HG03432 (cell line): ENCODE measurements around the gene PTTG1IP.

Source experiments
- ATAC-seq: cut with Tn5 transposase; IDR thresholded peaks from one replicate; pipeline ENCODE4 v1.9.1; 2021; ENCODE audit warnings: mild to moderate bottlenecking, moderate library complexity; ENCODE audit not compliant: unreplicated experiment

Gene PTTG1IP

DNA sequence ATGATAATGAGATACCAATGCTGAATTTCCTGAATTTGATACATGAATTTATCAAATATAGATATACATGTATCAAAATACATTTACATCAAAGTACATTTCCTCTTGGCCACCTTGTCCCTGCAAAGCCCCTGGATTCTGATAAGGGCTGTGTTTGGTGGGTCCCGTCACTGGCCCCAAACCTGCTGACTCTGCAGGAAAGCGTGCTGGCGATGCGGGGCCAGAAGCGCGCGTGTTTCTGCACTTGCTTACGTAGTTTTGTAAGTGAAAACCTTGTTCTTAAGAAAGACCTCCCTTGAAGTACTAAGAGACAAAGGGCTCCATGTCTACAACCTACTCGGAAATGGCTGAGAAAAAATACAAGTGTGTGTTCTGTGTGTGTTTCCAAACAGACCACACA is 36.2 kb upstream of the PTTG1IP start:
- ATAC-seq = no peak

GRCh38 chr21:44908908-44909307 is 35.4 kb upstream of the PTTG1IP start:
- ATAC-seq = no peak

- no peak for ATAC-seq
Measured at GRCh38 chr21:44907966-44908895, 34.7 kb upstream of the PTTG1IP start.

- no peak for ATAC-seq
Measured at GRCh38 chr21:44907225-44907965, 33.9 kb upstream of the PTTG1IP start.

DNA sequence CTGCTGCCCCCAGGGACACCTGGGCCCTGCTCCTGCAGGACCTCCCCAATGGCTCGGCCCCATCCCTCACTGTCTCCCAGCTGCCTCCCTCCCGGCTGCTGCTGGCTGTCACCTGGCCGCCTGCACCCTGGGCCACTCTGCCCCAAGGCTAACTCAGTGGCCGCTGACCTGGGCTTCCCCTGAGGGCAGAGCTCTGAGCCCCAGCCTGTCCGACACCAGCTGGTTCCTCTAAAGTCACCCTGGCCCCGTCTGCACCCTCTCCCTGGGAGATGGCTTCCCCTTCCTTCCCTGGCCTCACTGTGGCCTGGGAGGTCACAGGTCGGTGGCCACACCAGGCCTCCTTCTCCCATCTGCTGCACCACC is 32.2 kb upstream of the PTTG1IP start:
- ATAC-seq = no peak

GRCh38 chr21:44905016-44905727 is 31.7 kb upstream of the PTTG1IP start:
- no peak for ATAC-seq

GRCh38 chr21:44904141-44904923 is 30.8 kb upstream of the PTTG1IP start:
- ATAC-seq = no peak

GRCh38 chr21:44903689-44904088 is 30.2 kb upstream of the PTTG1IP start:
- ATAC-seq = no peak

- ATAC-seq = no peak
Measured at GRCh38 chr21:44903050-44903685, 29.7 kb upstream of the PTTG1IP start.

- ATAC-seq = no peak
Measured at GRCh38 chr21:44902268-44903049, 29.0 kb upstream of the PTTG1IP start.

GRCh38 chr21:44901391-44902074 is 28.0 kb upstream of the PTTG1IP start:
- ATAC-seq = no peak

DNA sequence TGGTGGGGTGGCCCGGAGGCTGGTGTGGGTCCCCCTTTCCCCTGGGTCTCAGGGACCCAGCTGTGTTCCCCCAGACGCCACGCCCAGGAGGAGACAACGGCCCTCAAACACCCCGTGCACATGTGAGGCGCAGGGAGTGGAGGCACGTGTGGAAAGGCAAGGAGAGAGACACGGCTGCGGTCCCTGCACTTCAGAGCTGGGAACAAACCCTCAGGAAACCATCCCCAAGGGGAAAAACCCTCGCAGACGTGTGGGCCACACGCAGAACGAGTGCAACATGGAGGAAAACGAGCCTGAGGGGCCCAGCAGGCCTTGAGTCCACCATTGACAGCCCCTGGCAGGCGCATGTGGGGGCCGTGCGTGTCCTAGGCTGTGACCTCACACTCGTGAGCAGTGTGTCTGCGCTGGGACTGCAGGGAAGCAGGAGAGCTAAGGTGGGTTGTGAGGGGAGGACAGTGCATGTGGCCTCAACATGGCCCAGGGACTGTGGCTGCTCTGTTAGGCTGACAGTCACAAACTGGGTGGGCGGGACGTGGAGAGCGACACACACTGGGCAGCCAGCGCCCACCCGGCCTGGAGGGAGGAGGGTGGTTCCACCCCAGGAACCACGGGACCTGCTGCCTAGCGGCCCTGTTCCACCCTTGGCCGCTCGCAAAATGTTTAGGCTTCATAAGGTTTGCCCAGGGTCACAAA is 27.2 kb upstream of the PTTG1IP start:
- no peak for ATAC-seq

DNA sequence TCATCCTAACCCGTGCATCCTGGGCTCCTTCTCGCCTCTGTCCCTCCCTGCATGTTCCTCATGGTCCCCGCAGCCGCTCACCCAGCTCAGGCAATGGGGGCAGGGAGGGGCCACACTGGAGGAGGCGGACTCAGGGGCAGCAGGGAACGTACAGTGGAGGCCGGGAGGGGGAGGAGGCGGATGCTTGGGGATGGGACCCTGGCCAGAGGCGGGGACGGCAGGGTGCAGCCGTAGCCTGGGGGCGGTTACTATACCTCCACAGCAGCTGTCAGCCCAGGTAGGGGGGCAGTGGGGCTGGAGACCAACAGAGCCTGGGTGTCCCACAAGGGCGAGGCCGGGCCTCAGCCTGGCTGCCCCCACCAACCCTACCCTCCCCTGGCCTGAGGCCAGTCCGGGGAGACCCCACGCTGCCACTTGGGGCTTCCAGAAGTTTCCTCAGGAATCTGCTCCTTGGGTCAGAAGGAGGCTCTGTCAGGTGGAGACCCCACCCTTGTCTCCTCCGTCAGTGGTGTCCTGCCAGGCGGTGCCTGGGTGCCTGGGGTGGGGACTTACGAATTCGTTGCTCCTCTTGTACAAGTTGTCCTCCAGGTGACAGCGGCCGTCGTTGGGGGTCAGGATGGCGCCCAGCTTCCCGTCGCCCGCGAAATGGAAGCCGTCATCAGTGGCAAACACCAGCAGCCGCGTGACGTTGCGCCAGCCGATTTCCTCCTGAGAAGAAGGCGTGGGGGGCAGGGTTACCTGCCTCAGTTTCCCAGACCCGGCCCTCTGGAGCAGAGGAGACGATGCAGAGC is 26.5 kb upstream of the PTTG1IP start:
- ATAC-seq = no peak

DNA sequence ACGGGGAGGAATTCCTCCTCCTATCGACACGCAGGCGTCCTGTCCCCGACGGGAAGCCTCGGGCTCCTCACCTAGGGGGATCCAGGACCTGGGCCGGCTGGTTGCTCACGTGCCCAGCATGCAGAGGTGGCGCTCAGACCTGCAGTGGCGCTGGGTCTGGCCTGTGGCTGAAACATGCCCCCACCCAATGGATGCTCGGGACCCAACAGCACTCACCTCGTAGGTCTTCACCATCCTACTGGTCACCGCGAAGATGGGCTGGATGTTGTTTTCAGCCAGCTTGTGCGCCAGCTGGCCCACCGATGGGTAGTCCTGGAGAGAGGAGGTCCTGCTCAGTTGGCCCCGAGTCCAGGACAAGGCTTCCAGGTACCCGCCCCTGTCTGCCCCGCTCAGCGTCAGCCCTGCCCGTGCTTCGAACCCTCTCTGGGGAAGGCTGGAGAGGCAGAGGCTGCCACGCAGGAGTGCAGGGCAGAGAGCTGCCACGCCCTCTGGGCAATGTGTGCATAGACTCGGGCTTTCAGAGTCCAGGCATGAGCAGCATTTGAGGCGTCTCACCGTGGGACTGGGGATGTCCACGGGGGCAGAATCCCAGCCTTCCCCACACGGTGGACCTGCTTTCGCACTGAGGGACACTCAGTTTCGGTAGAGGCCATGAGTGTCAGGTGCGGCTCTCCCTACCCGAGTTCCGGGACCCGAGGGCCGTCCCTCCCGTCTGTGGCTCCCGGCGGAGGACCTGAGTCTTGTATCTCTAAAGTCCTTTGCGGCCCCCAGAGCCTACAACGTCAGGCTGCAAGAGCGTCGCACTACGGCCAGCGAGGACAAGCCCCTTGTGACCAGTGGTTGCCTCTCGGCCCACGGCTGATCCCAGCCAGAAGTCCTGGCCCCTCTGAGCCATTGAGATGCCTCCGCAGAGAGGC is 25.6 kb upstream of the PTTG1IP start:
- no peak for ATAC-seq

GRCh38 chr21:44898011-44898488 is 24.6 kb upstream of the PTTG1IP start:
- no peak for ATAC-seq

GRCh38 chr21:44897326-44898010 is 24.0 kb upstream of the PTTG1IP start:
- ATAC-seq = no peak
